GM20000 (cell line): ENCODE results near the gene SLC35F3.

Experiments
- DNase-seq: peaks from one replicate; pipeline ENCODE4 v3.0.0; 2012; ENCODE audit warnings: low spot score
- TF ChIP-seq, protein P1 (sequence below): IDR thresholded peaks from 2 replicates; pipeline ENCODE4 v1.5.1; 2012; ENCODE audit warnings: mild to moderate bottlenecking, control low read depth; ENCODE audit errors: extremely low read depth, missing control alignments

The SLC35F3 gene

DNA sequence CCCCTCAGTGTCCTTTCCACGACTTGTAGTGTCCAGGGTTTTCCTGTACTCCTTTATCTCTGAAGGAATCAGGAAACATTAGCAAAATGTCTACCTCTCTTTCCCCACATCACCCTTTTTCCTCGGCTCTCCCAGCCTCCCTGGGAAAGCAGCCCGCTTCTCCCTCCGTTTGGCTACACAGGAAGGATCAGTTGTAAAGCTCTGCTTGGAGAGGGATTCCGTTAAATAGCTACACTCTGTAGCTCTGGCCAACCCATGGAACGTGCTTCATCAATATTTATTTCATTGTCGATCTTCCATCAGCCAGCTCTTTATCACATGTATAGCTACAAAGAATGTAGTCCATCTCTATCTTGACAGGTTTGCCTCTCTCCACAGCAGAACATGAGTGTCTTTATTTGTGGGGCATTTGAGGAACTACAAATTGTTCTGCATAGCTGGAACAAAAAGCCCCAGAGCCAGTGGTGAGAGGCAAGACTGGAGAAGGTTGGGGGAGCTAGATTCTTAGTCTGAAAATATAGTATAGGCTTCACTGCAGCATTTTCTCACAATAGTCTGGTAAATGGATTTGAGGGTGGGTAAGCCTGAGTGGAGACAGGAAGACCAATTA is 191.8 kb downstream of the SLC35F3 start:
- no peak for DNase-seq
- TF ChIP-seq, protein P1, sequence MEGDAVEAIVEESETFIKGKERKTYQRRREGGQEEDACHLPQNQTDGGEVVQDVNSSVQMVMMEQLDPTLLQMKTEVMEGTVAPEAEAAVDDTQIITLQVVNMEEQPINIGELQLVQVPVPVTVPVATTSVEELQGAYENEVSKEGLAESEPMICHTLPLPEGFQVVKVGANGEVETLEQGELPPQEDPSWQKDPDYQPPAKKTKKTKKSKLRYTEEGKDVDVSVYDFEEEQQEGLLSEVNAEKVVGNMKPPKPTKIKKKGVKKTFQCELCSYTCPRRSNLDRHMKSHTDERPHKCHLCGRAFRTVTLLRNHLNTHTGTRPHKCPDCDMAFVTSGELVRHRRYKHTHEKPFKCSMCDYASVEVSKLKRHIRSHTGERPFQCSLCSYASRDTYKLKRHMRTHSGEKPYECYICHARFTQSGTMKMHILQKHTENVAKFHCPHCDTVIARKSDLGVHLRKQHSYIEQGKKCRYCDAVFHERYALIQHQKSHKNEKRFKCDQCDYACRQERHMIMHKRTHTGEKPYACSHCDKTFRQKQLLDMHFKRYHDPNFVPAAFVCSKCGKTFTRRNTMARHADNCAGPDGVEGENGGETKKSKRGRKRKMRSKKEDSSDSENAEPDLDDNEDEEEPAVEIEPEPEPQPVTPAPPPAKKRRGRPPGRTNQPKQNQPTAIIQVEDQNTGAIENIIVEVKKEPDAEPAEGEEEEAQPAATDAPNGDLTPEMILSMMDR = no peak

DNA sequence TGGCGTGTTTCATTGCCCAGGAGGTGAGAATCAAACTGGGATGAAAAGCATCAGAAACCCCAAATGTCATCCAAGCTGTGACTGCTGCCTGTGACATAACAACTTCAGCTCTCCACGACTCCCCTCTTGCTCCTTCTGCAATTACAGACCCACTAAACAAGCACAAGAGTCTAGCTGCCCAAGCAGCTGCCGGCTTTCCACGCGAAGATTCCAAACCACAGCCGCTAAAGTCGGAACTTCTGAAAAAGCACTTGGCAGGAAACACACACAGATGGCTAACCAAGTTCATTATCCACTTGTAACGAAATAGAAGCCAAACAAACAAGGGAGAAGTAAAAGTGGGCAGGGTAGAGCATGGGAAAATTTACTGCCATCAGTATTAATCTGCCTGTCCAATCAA is 198.1 kb downstream of the SLC35F3 start:
- DNase-seq = no peak
- TF ChIP-seq, protein P1 = no peak

DNA sequence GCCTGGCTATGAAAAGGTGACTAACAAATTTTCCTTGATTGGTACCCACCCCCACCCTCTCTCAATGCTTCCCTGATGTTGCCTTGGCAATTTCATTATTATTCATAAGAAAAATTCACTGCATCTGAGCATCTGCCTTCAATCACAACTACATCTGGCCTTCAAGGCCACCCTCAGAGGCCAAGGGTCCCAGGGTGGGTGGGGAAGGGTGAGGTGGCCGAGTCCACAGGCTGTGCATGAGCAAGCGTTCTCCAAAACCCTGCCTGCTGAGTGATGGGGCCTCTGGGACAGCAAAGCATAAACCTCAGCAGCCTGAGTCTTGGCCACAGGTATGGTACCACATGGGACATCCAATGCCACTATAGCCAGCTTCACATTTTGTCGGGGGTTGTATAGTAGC is 198.7 kb downstream of the SLC35F3 start:
- TF ChIP-seq, protein P1 = no peak
- DNase-seq = no peak

DNA sequence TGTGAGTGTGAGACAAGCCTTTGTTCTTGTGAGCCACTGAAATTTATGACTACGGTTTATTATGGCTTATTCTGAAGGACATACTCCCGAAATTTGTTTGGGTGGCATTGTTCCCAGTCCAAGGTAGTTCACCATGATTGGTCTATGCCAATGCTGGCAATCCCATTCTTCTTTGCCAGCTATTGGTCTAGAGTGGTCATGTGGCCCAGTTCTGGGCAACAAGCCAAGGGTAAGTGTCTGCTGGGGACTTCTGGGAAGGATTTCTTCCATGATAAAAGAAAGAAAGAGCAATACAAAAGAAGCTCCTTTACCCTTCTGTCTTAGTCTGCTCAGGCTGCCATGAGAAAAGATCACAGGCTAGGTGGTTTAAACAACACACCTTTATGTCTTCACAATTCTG is 201.6 kb downstream of the SLC35F3 start:
- TF ChIP-seq, protein P1 = no peak
- DNase-seq = no peak

DNA sequence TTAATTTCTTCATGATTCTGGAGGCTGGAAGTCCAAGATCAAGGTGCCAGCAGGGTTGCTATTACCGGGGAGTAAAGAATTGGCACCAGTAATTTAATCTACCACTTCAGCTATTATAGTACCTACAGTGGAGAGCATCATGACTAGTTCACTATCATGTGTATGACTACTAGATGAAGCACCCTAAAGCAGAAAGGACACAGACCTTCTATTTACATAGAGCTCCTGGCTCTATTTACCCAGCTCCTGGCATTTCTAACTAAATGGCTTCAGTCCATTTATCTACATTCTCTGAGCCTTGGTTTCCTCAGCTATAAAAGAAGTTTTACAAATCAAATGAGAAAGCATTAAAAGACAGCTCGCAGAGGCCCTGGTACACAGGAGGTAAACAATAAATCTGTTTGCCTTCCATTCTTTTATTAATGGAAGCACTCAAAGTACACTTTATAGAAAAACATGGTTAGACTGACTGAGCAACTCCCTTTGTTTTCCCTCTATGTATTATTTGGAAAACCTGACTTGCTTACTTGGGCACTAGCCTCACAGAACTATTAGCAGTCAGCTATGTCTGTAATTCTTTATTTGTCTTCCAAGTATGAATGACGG is 203.0 kb downstream of the SLC35F3 start:
- TF ChIP-seq, protein P1 = no peak
- DNase-seq = no peak

DNA sequence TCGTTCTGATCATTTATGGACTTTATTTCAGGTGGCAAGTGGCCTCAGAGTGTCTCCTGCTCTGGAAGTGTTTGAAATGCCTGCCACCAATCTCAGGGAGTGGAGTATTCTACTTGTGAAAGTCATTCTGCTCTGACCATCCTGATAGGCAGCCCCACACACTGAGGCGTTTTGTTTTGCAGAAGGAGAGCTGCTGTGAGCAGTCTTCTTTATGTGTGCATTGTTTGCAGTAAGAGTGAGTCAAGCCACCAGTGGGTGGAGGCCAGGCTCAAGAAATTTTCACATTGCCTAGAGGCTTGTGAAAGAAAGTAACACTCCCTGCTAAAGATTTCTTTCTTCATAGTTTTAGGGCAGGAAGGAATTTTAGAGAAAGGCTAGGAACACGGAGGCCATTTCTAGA is 204.4 kb downstream of the SLC35F3 start:
- TF ChIP-seq, protein P1 = no peak
- no peak for DNase-seq

DNA sequence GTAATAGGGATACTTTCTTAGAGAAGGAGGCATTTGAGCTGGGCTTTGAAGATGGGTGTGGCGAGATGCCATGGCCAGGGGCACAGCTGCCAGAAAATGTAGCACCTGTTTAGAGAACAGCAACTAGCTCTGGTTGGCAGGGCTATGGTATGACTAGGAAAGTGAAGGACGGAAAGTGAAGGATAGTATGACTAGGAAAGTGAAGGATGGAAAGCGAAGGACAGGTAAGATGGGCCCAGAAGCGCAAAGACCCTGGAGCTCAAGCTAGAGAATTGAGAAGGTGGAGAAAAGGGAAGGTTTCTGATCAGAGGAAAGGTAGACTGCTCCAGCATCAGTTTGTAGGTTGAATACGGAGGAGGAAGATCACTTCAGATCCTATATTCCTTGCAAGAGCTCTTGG is 205.4 kb downstream of the SLC35F3 start:
- TF ChIP-seq, protein P1 = no peak
- DNase-seq = no peak
